Tibial nerve (tissue), 4 donors: ENCODE data around the gene CACNA1E. TPM values are rescaled to one million over a fixed set of nuclear protein-coding genes. Genes with fewer than 3 reads are reported as not detected.

Experiments
- DNase-seq, 2 donors: peaks; one replicate each; pipeline ENCODE4 v3.0.0-alpha.2; 2019; ENCODE audit warnings: low spot score in 2 of 2
- H3K27ac ChIP-seq, 4 donors: fragments of 200-600 bp; sonication (generic) in 3 of 4; one replicate each; pipeline ENCODE4 v1.5.1; 2017 to 2019; ENCODE audit warnings: mild to moderate bottlenecking in 1 of 4
- H3K27me3 ChIP-seq, 2 donors: fragments of 200-600 bp; sonication (generic) in 1 of 2; one replicate each; pipeline versions ENCODE4 v1.5.1 to v1.6.0; 2017 to 2019
- H3K36me3 ChIP-seq, 3 donors: fragments of 200-600 bp; sonication (generic); one replicate each; pipeline ENCODE4 v1.5.1; 2018 to 2019
- H3K4me1 ChIP-seq, 4 donors: fragments of 200-600 bp; sonication (generic) in 3 of 4; one replicate each; pipeline ENCODE4 v1.5.1; 2017 to 2019
- H3K4me3 ChIP-seq, 4 donors: fragments of 200-600 bp; sonication (generic) in 3 of 4; one replicate each; pipeline ENCODE4 v1.5.1; 2017 to 2019; ENCODE audit warnings: mild to moderate bottlenecking in 1 of 4, moderate library complexity in 1 of 4
- H3K9me3 ChIP-seq, 4 donors: fragments of 200-600 bp; sonication (generic) in 3 of 4; one replicate each; pipeline ENCODE4 v1.5.1; 2017 to 2019
- EP300 ChIP-seq, 2 donors: sonication (generic); formaldehyde crosslinking; IDR thresholded peaks; one replicate each; pipeline ENCODE4 v1.6.1; 2017; ENCODE audit warnings: antibody characterized with exemption in 2 of 2, mild to moderate bottlenecking in 1 of 2
- POLR2A ChIP-seq, 2 donors: fragments of 450-650 bp; IDR thresholded peaks; one replicate each; pipeline ENCODE4 v1.6.1; 2017; ENCODE audit warnings: antibody characterized with exemption in 2 of 2, mild to moderate bottlenecking in 2 of 2, moderate library complexity in 2 of 2
- WGBS, 2 donors: methylation state at CpG; one replicate each; pipeline ENCODE4 v1.1.5; 2018; 5-methylcytosine and 5-hydroxymethylcytosine counted together
- total RNA-seq, 4 donors: library from RNA; depleted of rRNA; stranded (reverse); fragments of >200 nt; gene quantifications; one replicate each; pipeline ENCODE4 v1.1.0, GENCODE V29; 2016
- TF ChIP-seq, protein P1 (sequence below), 5 experiments: fragments of 200-600 bp in 3 of 5; fragments of 450-650 bp in 2 of 5; sonication (generic) in 3 of 5; IDR thresholded peaks; one replicate each; pipeline ENCODE4 v1.5.1; 2016 to 2019; ENCODE audit warnings: antibody characterized with exemption in 5 of 5, mild to moderate bottlenecking in 3 of 5, moderate library complexity in 2 of 5

CACNA1E gene
- total RNA-seq, 4 donors from 2014 or later: not detected

DNA sequence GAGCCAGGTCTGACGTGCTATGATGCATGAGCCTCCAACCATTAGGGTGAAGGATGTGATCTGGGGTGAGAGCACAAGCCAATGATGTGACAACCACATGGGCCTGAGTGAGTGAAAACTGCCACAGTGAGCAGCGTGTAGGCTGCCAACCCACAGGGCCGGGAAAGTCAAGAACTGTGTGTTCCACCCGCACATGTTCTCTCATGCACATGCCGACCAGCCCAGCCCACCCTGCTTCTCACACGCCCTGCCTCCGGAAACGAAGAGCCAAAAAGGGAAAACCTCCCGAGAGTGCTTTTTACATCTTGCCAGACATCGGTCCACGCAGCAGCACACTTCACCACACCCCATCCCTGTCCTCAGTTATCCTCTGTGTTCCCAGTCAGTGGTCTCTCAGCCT lies 197.0 kb downstream of the CACNA1E start:
- no peak overlapping the region for H3K27ac ChIP-seq
- H3K4me3 ChIP-seq: no peak overlapping the region
- H3K4me1 ChIP-seq: no peaks in the 10 kb centered on the region
- no peaks in the 10 kb centered on the region for H3K9me3 ChIP-seq
- DNase-seq: no peak
- TF ChIP-seq, protein P1, sequence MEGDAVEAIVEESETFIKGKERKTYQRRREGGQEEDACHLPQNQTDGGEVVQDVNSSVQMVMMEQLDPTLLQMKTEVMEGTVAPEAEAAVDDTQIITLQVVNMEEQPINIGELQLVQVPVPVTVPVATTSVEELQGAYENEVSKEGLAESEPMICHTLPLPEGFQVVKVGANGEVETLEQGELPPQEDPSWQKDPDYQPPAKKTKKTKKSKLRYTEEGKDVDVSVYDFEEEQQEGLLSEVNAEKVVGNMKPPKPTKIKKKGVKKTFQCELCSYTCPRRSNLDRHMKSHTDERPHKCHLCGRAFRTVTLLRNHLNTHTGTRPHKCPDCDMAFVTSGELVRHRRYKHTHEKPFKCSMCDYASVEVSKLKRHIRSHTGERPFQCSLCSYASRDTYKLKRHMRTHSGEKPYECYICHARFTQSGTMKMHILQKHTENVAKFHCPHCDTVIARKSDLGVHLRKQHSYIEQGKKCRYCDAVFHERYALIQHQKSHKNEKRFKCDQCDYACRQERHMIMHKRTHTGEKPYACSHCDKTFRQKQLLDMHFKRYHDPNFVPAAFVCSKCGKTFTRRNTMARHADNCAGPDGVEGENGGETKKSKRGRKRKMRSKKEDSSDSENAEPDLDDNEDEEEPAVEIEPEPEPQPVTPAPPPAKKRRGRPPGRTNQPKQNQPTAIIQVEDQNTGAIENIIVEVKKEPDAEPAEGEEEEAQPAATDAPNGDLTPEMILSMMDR (IDR thresholded peaks at IDR 0.05): no peak
- no peak for TF ChIP-seq EP300 (IDR thresholded peaks at IDR 0.05)
- no peak for TF ChIP-seq POLR2A (IDR thresholded peaks at IDR 0.05)
- H3K36me3 ChIP-seq: no peaks in the 10 kb centered on the region
- no peaks in the 10 kb centered on the region for H3K27me3 ChIP-seq
- 77 to 87% methylated on average over 11 of the region's 11 CpGs for WGBS, 2 donors

DNA sequence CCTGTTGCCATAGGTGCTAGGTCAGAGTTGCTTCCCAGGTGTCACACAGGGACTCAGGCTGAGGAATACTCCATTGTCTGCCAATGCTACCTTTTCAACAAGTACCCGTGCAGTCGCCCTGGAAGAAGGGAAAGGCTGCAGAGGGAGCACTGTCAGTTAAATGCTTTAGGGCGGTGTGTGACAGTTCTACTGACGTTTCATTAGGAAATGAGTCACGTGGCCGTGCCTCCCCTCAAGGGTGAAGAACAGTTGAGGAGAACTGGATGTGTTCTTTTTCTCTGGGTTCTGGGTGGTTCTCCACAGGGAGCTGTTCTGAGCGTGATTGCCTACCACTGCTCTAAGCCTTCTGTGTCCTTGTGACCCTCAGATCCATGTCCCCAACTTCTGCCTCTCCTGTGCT lies 197.6 kb downstream of the CACNA1E start:
- Histone ChIP-seq H3K4me3 (no peak overlapping the region), H3K27ac (no peak overlapping the region), H3K36me3 (no peaks in the 10 kb centered on the region), H3K4me1 (no peaks in the 10 kb centered on the region), H3K9me3 (no peaks in the 10 kb centered on the region), H3K27me3 (no peaks in the 10 kb centered on the region)
- 77% methylated on average over 7 of the region's 7 CpGs for WGBS, 2 donors
- DNase-seq: no peak
- TF ChIP-seq POLR2A (IDR thresholded peaks at IDR 0.05) (no peak), EP300 (IDR thresholded peaks at IDR 0.05) (no peak)
- TF ChIP-seq, protein P1 (IDR thresholded peaks at IDR 0.05): no peak

DNA sequence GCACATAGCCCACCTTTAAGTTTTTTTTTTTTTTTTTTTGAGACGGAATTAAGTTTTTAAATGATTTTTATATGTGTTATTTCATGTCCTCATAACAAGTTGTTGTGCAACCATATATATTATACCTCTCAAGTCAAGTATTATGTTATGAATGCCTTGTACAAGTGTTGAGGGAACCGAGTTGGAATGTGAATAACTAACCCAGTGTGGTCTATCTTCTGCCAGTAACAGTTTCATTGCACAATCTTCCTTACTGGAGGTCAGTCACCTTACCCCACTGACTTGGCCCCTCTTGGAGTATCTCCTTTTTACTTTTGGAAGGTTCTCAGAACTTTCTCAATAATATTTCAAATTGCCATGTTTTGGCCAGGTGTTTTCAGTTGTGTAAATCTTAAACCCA lies 201.9 kb downstream of the CACNA1E start:
- H3K4me1 ChIP-seq: no peaks in the 10 kb centered on the region
- H3K27ac ChIP-seq: no peak overlapping the region
- TF ChIP-seq, protein P1 (IDR thresholded peaks at IDR 0.05): no peak
- no peaks in the 10 kb centered on the region for H3K9me3 ChIP-seq
- no peak overlapping the region for H3K4me3 ChIP-seq
- H3K36me3 ChIP-seq: no peaks in the 10 kb centered on the region
- no peak for DNase-seq
- H3K27me3 ChIP-seq: no peaks in the 10 kb centered on the region
- WGBS, 2 donors: 78 to 87% methylated on average over 2 of the region's 2 CpGs

DNA sequence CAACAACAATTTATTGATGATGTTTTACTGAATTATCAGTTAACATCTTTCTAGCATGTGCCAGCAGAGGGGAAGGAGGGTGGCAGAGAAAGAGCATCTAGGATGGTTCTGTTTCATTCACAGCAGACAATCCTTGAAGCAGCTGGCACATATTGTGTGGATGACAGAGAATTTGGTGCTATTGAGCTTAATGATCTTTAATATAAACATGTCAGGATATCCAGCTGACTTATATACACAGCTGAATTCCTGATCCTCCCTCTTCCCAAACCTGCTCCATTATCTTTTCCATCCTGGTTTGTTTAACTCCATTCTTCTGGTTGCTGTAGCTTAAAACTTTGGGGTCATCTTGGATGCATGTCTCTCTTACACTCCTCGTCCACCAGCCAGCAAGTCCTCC lies 218.6 kb downstream of the CACNA1E start:
- H3K4me3 ChIP-seq: no peak overlapping the region
- H3K36me3 ChIP-seq: no peaks in the 10 kb centered on the region
- no peak for TF ChIP-seq POLR2A (IDR thresholded peaks at IDR 0.05)
- WGBS, 2 donors: 28 to 70% methylated on average over 1 of the region's 1 CpG
- H3K4me1 ChIP-seq: no peaks in the 10 kb centered on the region
- no peaks in the 10 kb centered on the region for H3K9me3 ChIP-seq
- no peaks in the 10 kb centered on the region for H3K27me3 ChIP-seq
- no peak overlapping the region for H3K27ac ChIP-seq
- no peak for DNase-seq

DNA sequence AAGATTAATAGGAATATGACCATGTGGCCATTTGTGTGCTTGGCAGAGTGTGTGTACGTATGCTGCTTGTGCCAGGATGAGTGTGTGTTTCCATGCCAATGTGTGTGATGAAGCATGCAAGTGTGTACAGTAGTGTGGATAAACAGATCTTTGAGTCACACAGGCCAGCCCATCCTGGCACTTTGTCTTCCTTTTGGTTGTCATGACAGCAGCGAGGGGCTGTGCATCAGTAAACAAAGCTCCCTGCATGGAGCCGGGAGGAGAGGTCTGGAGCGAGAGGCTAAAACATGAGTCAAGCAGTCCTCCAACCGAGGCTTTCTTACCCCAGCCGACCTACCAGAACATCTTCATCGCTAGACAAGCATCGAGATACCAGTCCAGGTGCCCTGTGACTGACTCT lies 221.2 kb downstream of the CACNA1E start:
- TF ChIP-seq, protein P1 (IDR thresholded peaks at IDR 0.05): no peak
- no peaks in the 10 kb centered on the region for H3K27me3 ChIP-seq
- H3K27ac ChIP-seq: no peak overlapping the region
- no peak overlapping the region for H3K4me3 ChIP-seq
- no peak for DNase-seq
- H3K36me3 ChIP-seq: no peaks in the 10 kb centered on the region
- H3K9me3 ChIP-seq: no peaks in the 10 kb centered on the region
- 71 to 76% methylated on average over 8 of the region's 8 CpGs for WGBS, 2 donors
- no peaks in the 10 kb centered on the region for H3K4me1 ChIP-seq

DNA sequence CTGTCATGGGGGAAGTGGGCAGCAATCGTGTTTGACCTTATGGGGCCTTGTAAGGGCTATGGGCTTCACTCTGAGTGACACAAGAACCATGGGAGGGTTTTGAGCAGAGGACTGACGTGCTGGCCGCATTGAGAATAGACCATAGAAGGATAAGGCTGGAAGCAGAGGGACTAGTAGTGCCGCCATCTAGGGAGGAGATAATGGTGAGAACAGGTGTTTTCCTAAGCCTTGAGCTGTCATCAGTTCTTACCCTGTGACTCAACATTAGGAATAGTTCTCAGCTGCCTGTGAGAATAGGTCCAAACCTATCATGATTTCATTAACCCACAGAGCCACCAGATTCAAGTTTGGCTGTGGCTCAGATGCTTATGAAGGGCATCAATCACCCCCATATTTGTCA lies 228.5 kb downstream of the CACNA1E start:
- Histone ChIP-seq H3K4me3 (no peak overlapping the region), H3K27ac (no peak overlapping the region), H3K27me3 (no peaks in the 10 kb centered on the region), H3K36me3 (no peaks in the 10 kb centered on the region), H3K9me3 (no peaks in the 10 kb centered on the region), H3K4me1 (no peaks in the 10 kb centered on the region)
- 88 to 91% methylated on average over 4 of the region's 4 CpGs for WGBS, 2 donors
- TF ChIP-seq EP300 (IDR thresholded peaks at IDR 0.05) (no peak), POLR2A (IDR thresholded peaks at IDR 0.05) (no peak)
- TF ChIP-seq, protein P1 (IDR thresholded peaks at IDR 0.05): no peak
- no peak for DNase-seq
